Ishikawa (cell line): Measurements from ENCODE around the gene ZNF622.

ENCODE experiments used
- CEBPB ChIP-seq: IDR thresholded peaks from 2 replicates; pipeline ENCODE4 v1.6.1; 2012
- CREB1 ChIP-seq: IDR thresholded peaks from 2 replicates; pipeline ENCODE4 v1.6.1; 2012; ENCODE audit warnings: low read depth
- EGR1 ChIP-seq: IDR thresholded peaks from 2 replicates; pipeline ENCODE4 v1.6.1; 2012
- EP300 ChIP-seq: IDR thresholded peaks from 2 replicates; pipeline ENCODE4 v1.6.1; 2012; ENCODE audit warnings: borderline replicate concordance
- FOXM1 ChIP-seq: IDR thresholded peaks from 2 replicates; pipeline ENCODE4 v1.6.1; 2012; ENCODE audit warnings: low read depth, borderline replicate concordance
- MAX ChIP-seq: IDR thresholded peaks from 2 replicates; pipeline ENCODE4 v1.6.1; 2012
- NFIC ChIP-seq: IDR thresholded peaks from 2 replicates; pipeline ENCODE4 v1.6.1; 2012
- RAD21 ChIP-seq: IDR thresholded peaks from 2 replicates; pipeline ENCODE4 v1.6.1; 2012; ENCODE audit warnings: low read depth
- REST ChIP-seq: IDR thresholded peaks from 2 replicates; pipeline ENCODE4 v1.6.1; 2012; ENCODE audit warnings: low read depth, mild to moderate bottlenecking
- TAF1 ChIP-seq: IDR thresholded peaks from 2 replicates; pipeline ENCODE4 v1.6.1; 2012; ENCODE audit warnings: low read depth, mild to moderate bottlenecking
- TCF12 ChIP-seq: IDR thresholded peaks from 2 replicates; pipeline ENCODE4 v1.6.1; 2012; ENCODE audit warnings: low read depth
- TEAD4 ChIP-seq: IDR thresholded peaks from 2 replicates; pipeline ENCODE4 v1.6.1; 2012
- USF1 ChIP-seq: IDR thresholded peaks from 2 replicates; pipeline ENCODE4 v1.6.1; 2012
- YY1 ChIP-seq: IDR thresholded peaks from 2 replicates; pipeline ENCODE4 v1.6.1; 2012; ENCODE audit warnings: low read depth
- ZBTB7A ChIP-seq: IDR thresholded peaks from 2 replicates; pipeline ENCODE4 v1.6.1; 2012; ENCODE audit warnings: low read depth

ZNF622 gene

GRCh38 chr5:16497546-16497945 lies 31.9 kb upstream of the ZNF622 start:
- TF ChIP-seq EP300, result no peak
- TF ChIP-seq CREB1, result no peak
- no peak for TF ChIP-seq REST
- no peak for TF ChIP-seq NFIC

GRCh38 chr5:16493261-16493660 lies 27.7 kb upstream of the ZNF622 start:
- TF ChIP-seq TAF1 (no peak), RAD21 (no peak), EGR1 (no peak), REST (no peak), USF1 (no peak), CEBPB (no peak), TCF12 (no peak), MAX (no peak), NFIC (no peak), TEAD4 (no peak), YY1 (no peak), ZBTB7A (no peak), CREB1 (no peak), EP300 (no peak), FOXM1 (no peak)

GRCh38 chr5:16492398-16493140 lies 27.0 kb upstream of the ZNF622 start:
- TF ChIP-seq TCF12 (no peak), USF1 (no peak), TAF1 (no peak), FOXM1 (no peak)

- TF ChIP-seq TCF12 (no peak), RAD21 (no peak), TAF1 (no peak), EP300 (no peak), EGR1 (no peak), NFIC (no peak), CREB1 (no peak), FOXM1 (no peak), ZBTB7A (no peak), TEAD4 (no peak), CEBPB (no peak), YY1 (no peak), USF1 (no peak), MAX (no peak), REST (no peak)
Observed at GRCh38 chr5:16490911-16491310, 25.3 kb upstream of the ZNF622 start.
